H1 (cell line): ENCODE measurements around the gene KCTD3. TPM values are rescaled to one million over a fixed set of nuclear protein-coding genes. Genes with fewer than 3 reads are reported as not detected.

Source experiments
- CTCF ChIA-PET: fragments of 300-600 bp; sonication (Branson Sonifier 250); formaldehyde crosslinking; loops from one replicate; lab custom pipeline; 2021; ENCODE audit not compliant: partially characterized antibody; lab: Charles Lee
- POLR2A ChIA-PET: fragments of 300-600 bp; sonication (Branson Sonifier 250); formaldehyde crosslinking; loops from one replicate; lab custom pipeline; 2021; ENCODE audit warnings: inconsistent platforms; ENCODE audit not compliant: partially characterized antibody; lab: Charles Lee
- DNase-seq, 2 experiments: peaks; one replicate each; pipeline versions ENCODE4 v3.0.0 to v3.0.0-alpha.2; 2010 to 2022; ENCODE audit warnings: low spot score in 2 of 2, low read depth in 1 of 2, mixed read lengths in 1 of 2
- FAIRE-seq: peaks from 2 replicates; lab custom pipeline; 2011; peaks lifted over from hg19 to GRCh38; lab: Jason Lieb, UNC
- H2AFZ ChIP-seq: 2 replicates; pipeline ENCODE4 v1.8.1; 2012; ENCODE audit warnings: low read length, inconsistent platforms
- H2AK5ac ChIP-seq: 2 replicates; pipeline ENCODE4 v1.6.1; 2013; ENCODE audit warnings: low read depth, low read length
- H2BK120ac ChIP-seq: replicated peaks from 2 replicates; pipeline ENCODE3; 2013; ENCODE audit warnings: low read depth, low read length, inconsistent platforms
- H2BK12ac ChIP-seq: 2 replicates; pipeline ENCODE4 v1.6.1; 2013; ENCODE audit warnings: low read depth, low read length
- H2BK15ac ChIP-seq: 2 replicates; pipeline ENCODE4 v1.6.1; 2013; ENCODE audit warnings: low read length
- H2BK20ac ChIP-seq: 2 replicates; pipeline ENCODE4 v1.6.1; 2013; ENCODE audit warnings: low read length
- H2BK5ac ChIP-seq: 2 replicates; pipeline ENCODE4 v1.6.1; 2013; ENCODE audit warnings: low read depth, low read length
- H3K14ac ChIP-seq: 2 replicates; pipeline ENCODE4 v1.6.1; 2013; ENCODE audit warnings: inconsistent platforms; ENCODE audit not compliant: insufficient read length
- H3K18ac ChIP-seq: 2 replicates; pipeline ENCODE4 v1.6.1; 2013; ENCODE audit warnings: low read length; ENCODE audit errors: extremely low read depth
- H3K23ac ChIP-seq: 2 replicates; pipeline ENCODE4 v1.6.1; 2013; ENCODE audit warnings: inconsistent platforms; ENCODE audit not compliant: insufficient read length
- H3K23me2 ChIP-seq: 2 replicates; pipeline ENCODE4 v1.6.1; 2013; ENCODE audit warnings: low read depth, low read length
- H3K27ac ChIP-seq: 2 replicates; pipeline ENCODE4 v1.6.1; 2011; ENCODE audit warnings: low read depth, low read length, inconsistent platforms
- H3K27me3 ChIP-seq, 4 experiments: replicated peaks in 1 of 4; 1 replicate in 1 of 4; 2 replicates in 3 of 4; pipeline versions ENCODE4 v1.6.1 to v1.8.1; 2011 to 2013; ENCODE audit warnings: low read length in 3 of 4, mild to moderate bottlenecking in 3 of 4, inconsistent platforms in 2 of 4, mixed read lengths in 2 of 4, moderate library complexity in 1 of 4; ENCODE audit not compliant: control insufficient read depth in 3 of 4, insufficient read depth in 3 of 4; ENCODE audit errors: extremely low read depth in 1 of 4
- H3K36me3 ChIP-seq, 4 experiments: 2 replicates each; pipeline versions ENCODE4 v1.6.1 to v1.8.1; 2011 to 2013; ENCODE audit warnings: mild to moderate bottlenecking in 4 of 4, low read length in 3 of 4, moderate library complexity in 2 of 4, control low read depth in 1 of 4, inconsistent platforms in 1 of 4; ENCODE audit not compliant: insufficient read depth in 4 of 4, control insufficient read depth in 2 of 4
- H3K4ac ChIP-seq: replicated peaks from 2 replicates; pipeline ENCODE3; 2013; ENCODE audit warnings: low read length, low read depth, mixed read lengths, inconsistent platforms; ENCODE audit not compliant: insufficient read length
- H3K4me1 ChIP-seq, 4 experiments: replicated peaks in 1 of 4; 1 replicate in 1 of 4; 2 replicates in 3 of 4; pipeline versions ENCODE4 v1.6.1 to v1.8.1; 2011 to 2013; ENCODE audit warnings: low read length in 3 of 4, inconsistent platforms in 2 of 4, mixed read lengths in 1 of 4; ENCODE audit not compliant: insufficient read depth in 4 of 4, control insufficient read depth in 3 of 4
- H3K4me2 ChIP-seq, 2 experiments: 2 replicates each; pipeline versions ENCODE4 v1.6.1 to v1.8.1; 2011 to 2013; ENCODE audit warnings: low read depth in 2 of 2, low read length in 2 of 2, control low read depth in 1 of 2, inconsistent platforms in 1 of 2, mild to moderate bottlenecking in 1 of 2; ENCODE audit not compliant: insufficient read depth in 1 of 2
- H3K4me3 ChIP-seq, 4 experiments: fragments of 200-600, 300-600 bp in 1 of 4; sonication (generic), shearing (Covaris generic), sonication (Bioruptor Twin) in 1 of 4; 2 replicates each; pipeline versions ENCODE4 v1.5.1 to v1.8.1; 2011 to 2016; ENCODE audit warnings: low read length in 4 of 4, low read depth in 3 of 4, control low read depth in 2 of 4, inconsistent platforms in 2 of 4, mild to moderate bottlenecking in 2 of 4, mixed read lengths in 1 of 4, moderate library complexity in 1 of 4; ENCODE audit not compliant: insufficient read depth in 2 of 4; ENCODE audit errors: extremely low read depth in 1 of 4
- H3K56ac ChIP-seq: replicated peaks from 2 replicates; pipeline ENCODE3; 2013; ENCODE audit warnings: low read depth, mild to moderate bottlenecking, mixed read lengths, low read length, inconsistent platforms; ENCODE audit not compliant: insufficient read length
- H3K79me1 ChIP-seq: 2 replicates; pipeline ENCODE4 v1.6.1; 2013; ENCODE audit warnings: low read depth, low read length, control low read depth
- H3K79me2 ChIP-seq, 2 experiments: 2 replicates each; pipeline versions ENCODE4 v1.6.1 to v1.8.1; 2012 to 2013; ENCODE audit warnings: low read length in 2 of 2, mild to moderate bottlenecking in 2 of 2, inconsistent platforms in 1 of 2; ENCODE audit not compliant: insufficient read depth in 2 of 2, control insufficient read depth in 1 of 2
- H3K9ac ChIP-seq, 4 experiments: replicated peaks in 1 of 4; 1 replicate in 1 of 4; 2 replicates in 3 of 4; pipeline versions ENCODE4 v1.6.1 to v1.8.1; 2011 to 2013; ENCODE audit warnings: low read depth in 3 of 4, low read length in 3 of 4, control low read depth in 2 of 4, mild to moderate bottlenecking in 2 of 4, moderate library complexity in 2 of 4, inconsistent platforms in 1 of 4; ENCODE audit errors: extremely low read depth in 1 of 4
- H3K9me3 ChIP-seq, 2 experiments: 2 replicates each; pipeline versions ENCODE4 v1.6.1 to v1.8.1; 2012 to 2013; ENCODE audit warnings: mild to moderate bottlenecking in 2 of 2, moderate library complexity in 2 of 2, control low read depth in 1 of 2, inconsistent platforms in 1 of 2, low read depth in 1 of 2, low read length in 1 of 2, mixed read lengths in 1 of 2; ENCODE audit not compliant: insufficient read depth in 2 of 2
- H4K20me1 ChIP-seq, 2 experiments: replicated peaks in 1 of 2; 2 replicates each; pipeline versions ENCODE3 to v1.8.1; 2011 to 2013; ENCODE audit warnings: inconsistent platforms in 2 of 2, low read length in 2 of 2, mild to moderate bottlenecking in 1 of 2; ENCODE audit not compliant: insufficient read depth in 2 of 2, control insufficient read depth in 1 of 2
- H4K5ac ChIP-seq: 2 replicates; pipeline ENCODE4 v1.6.1; 2013; ENCODE audit warnings: low read length, low read depth, mixed read lengths, inconsistent platforms; ENCODE audit not compliant: insufficient read length
- H4K8ac ChIP-seq: 2 replicates; pipeline ENCODE4 v1.8.0; 2013; ENCODE audit warnings: mild to moderate bottlenecking, moderate library complexity, low read length, inconsistent platforms; ENCODE audit not compliant: insufficient read depth; ENCODE audit errors: extremely low read depth
- H4K91ac ChIP-seq: replicated peaks from 2 replicates; pipeline ENCODE3; 2013; ENCODE audit warnings: low read length, mixed read lengths, inconsistent platforms; ENCODE audit not compliant: insufficient read length
- ASH2L ChIP-seq: fragments of 200-600, 300-600 bp; sonication (generic); IDR thresholded peaks from one replicate; pipeline ENCODE4 v1.7.1; 2017; ENCODE audit warnings: low read length
- BRCA1 ChIP-seq: IDR thresholded peaks from 2 replicates; pipeline ENCODE4 v1.6.1; 2012; ENCODE audit warnings: low read depth, low read length, improper control_type of control experiment
- CBX5 ChIP-seq: fragments of 300-800, 300-1000 bp; sonication (generic); IDR thresholded peaks from 2 replicates; pipeline ENCODE4 v1.7.1; 2016; ENCODE audit warnings: antibody characterized with exemption, low read length, low read depth
- FOSL1 ChIP-seq: IDR thresholded peaks from 2 replicates; pipeline ENCODE4 v1.6.1; 2011; ENCODE audit warnings: mild to moderate bottlenecking, low read depth, low read length, moderate library complexity; ENCODE audit not compliant: insufficient read depth
- KDM5A ChIP-seq: fragments of 200-600 bp; IDR thresholded peaks from 2 replicates; pipeline ENCODE4 v1.7.1; 2012; ENCODE audit warnings: mild to moderate bottlenecking, low read length, inconsistent platforms, mixed read lengths
- MAFK ChIP-seq: IDR thresholded peaks from 2 replicates; pipeline ENCODE4 v1.6.1; 2012; ENCODE audit warnings: low read depth, mild to moderate bottlenecking, improper control_type of control experiment, low read length
- POLR2AphosphoS5 ChIP-seq: IDR thresholded peaks from 2 replicates; pipeline ENCODE4 v1.6.1; 2011; ENCODE audit warnings: low read depth, low read length
- RFX5 ChIP-seq: IDR thresholded peaks from 2 replicates; pipeline ENCODE4 v1.6.1; 2011; ENCODE audit warnings: low read depth, low read length, improper control_type of control experiment, borderline replicate concordance
- RNF2 ChIP-seq: fragments of 200-900, 300-1000 bp; sonication (generic); IDR thresholded peaks from 2 replicates; pipeline ENCODE4 v1.7.1; 2016; ENCODE audit warnings: borderline replicate concordance, low read depth, mild to moderate bottlenecking, antibody characterized with exemption, low read length; ENCODE audit not compliant: poor library complexity, severe bottlenecking; ENCODE audit errors: missing control alignments
- SIRT6 ChIP-seq: IDR thresholded peaks from one replicate; pipeline ENCODE4 v1.7.1; 2012; ENCODE audit warnings: low read length, inconsistent platforms
- SP2 ChIP-seq: IDR thresholded peaks from 2 replicates; pipeline ENCODE4 v1.6.1; 2012; ENCODE audit warnings: mild to moderate bottlenecking, low read length, inconsistent platforms
- TBP ChIP-seq: IDR thresholded peaks from 2 replicates; pipeline ENCODE4 v1.6.1; 2011; ENCODE audit warnings: low read depth, low read length, improper control_type of control experiment
- YY1 ChIP-seq: IDR thresholded peaks from 2 replicates; pipeline ENCODE4 v1.6.1; 2011; ENCODE audit warnings: low read depth, mild to moderate bottlenecking, low read length
- WGBS, 2 experiments: shearing (Covaris generic) in 1 of 2; methylation state at CpG; one replicate each; pipeline versions ENCODE4 v1.1.6 to v1.1.7; 2013 to 2015; ENCODE audit warnings: low lambda C conversion rate in 2 of 2, mixed read lengths in 2 of 2, inconsistent platforms in 1 of 2, low coverage in 1 of 2, missing lambda C conversion rate in 1 of 2; ENCODE audit not compliant: insufficient replicate concordance in 2 of 2, insufficient coverage in 1 of 2, insufficient read length in 1 of 2; ENCODE audit errors: extremely low coverage in 1 of 2, missing lambda C conversion rate in 1 of 2; 5-methylcytosine and 5-hydroxymethylcytosine counted together
- polyA plus RNA-seq, 7 experiments: library from polyadenylated mRNA; depleted of rRNA in 3 of 7; stranded (reverse) in 5 of 7; unstranded in 2 of 7; fragments of >200 nt in 5 of 7; fragments of 200-250 nt in 2 of 7; gene quantifications; 1 replicate in 5 of 7; 2 replicates in 1 of 7; 4 replicates in 1 of 7; pipeline versions ENCODE4 v1.2.1 to v1.2.3, GENCODE V29; 2011 to 2013; ENCODE audit warnings: missing spikeins in 2 of 7, mixed read lengths in 2 of 7
- total RNA-seq: library from RNA; stranded (reverse); fragmentation: NEBNext Ultra II Directional; extraction: Animal tissue kit (Norgen Biotek cat#: 25700); gene quantifications from 2 replicates; pipeline ENCODE4 v1.2.1, GENCODE V29; 2021

KCTD3 gene
- total and polyA plus RNA-seq, 2 of the 8 experiments (the other 6 are each of a cell fraction or from before 2014, with no cell fraction given), result 43.0 to 55.6 TPM

DNA sequence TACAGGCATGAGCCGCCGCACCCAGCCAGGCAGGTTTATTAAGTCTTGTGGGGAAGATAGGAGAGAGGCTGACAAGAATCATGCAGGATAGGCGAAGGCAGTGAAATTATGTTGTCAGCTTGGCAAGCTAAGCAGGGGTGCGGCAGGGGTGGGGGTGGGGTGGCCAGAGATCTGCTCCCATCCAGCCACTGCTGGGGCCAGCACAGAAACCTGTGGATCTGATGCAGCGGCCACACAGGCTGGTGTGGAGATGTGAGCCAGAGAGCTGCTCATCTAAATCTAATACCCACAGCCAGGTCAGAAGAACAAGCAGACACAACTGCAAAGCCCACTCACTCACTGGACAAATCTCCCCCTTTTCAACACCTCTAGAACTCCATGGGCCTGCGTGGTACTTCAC, 68.7 kb downstream of the KCTD3 start:
- H3K4me2 ChIP-seq, result no peak overlapping the region
- H3K23ac ChIP-seq, result no peak overlapping the region
- H3K9me3 ChIP-seq, result no peaks in the 10 kb centered on the region
- no peak overlapping the region for H3K18ac ChIP-seq
- POLR2A ChIA-PET, result no interaction called here
- no peak overlapping the region for H3K56ac ChIP-seq
- WGBS, 2 experiments, result 86% methylated on average over 6 of the region's 6 CpGs; no CpG with 5 or more reads in 1 of the 2 experiments
- H4K91ac ChIP-seq, result no peak overlapping the region
- H2BK20ac ChIP-seq, result no peak overlapping the region; the same call in 1 of the 2 replicates
- no peak overlapping the region for H3K4me3 ChIP-seq
- H3K4ac ChIP-seq, result no peak overlapping the region
- FAIRE-seq (no peak), DNase-seq (no peak)
- H3K27me3 ChIP-seq, result no peaks in the 10 kb centered on the region
- H4K8ac ChIP-seq, result no peak overlapping the region
- peak overlapping the region; percentile 89 for H2AFZ ChIP-seq
- H2BK15ac ChIP-seq, result no peak overlapping the region
- TF ChIP-seq BRCA1 (no peak), KDM5A (no peak), ASH2L (no peak), RFX5 (no peak), MAFK (no peak), FOSL1 (no peak), SP2 (no peak), RNF2 (no peak), POLR2AphosphoS5 (no peak), YY1 (no peak), SIRT6 (no peak), TBP (no peak), CBX5 (no peak)
- TF ChIP-seq, all 59 proteins: peak for 0
- no peak overlapping the region for H2BK12ac ChIP-seq
- H3K79me2 ChIP-seq, result no peaks in the 10 kb centered on the region
- no peak overlapping the region for H3K27ac ChIP-seq
- no peak overlapping the region for H3K14ac ChIP-seq
- peaks cover 4 to 15% (median 11%) of the 10 kb centered on the region in 4 experiments; a peak in 6 of 7 replicates for H3K4me1 ChIP-seq
- H3K23me2 ChIP-seq, result no peaks in the 10 kb centered on the region; the same call in 1 of the 2 replicates
- CTCF ChIA-PET, result interaction anchor here (1.4 kb wide), 1 partner anchor 9 kb away, joined by 3 read pairs; no protein-coding TSS in a partner anchor
- no peaks in the 10 kb centered on the region for H3K79me1 ChIP-seq
- H4K20me1 ChIP-seq, result no peaks in the 10 kb centered on the region
- no peaks in the 10 kb centered on the region for H3K36me3 ChIP-seq
- no peak overlapping the region for H2BK120ac ChIP-seq
- H4K5ac ChIP-seq, result no peak overlapping the region
- no peak overlapping the region for H2BK5ac ChIP-seq
- H2AK5ac ChIP-seq, result no peak overlapping the region
- H3K9ac ChIP-seq, result no peak overlapping the region
